Hepatic stellate cell (primary cell): Measurements from ENCODE around the gene NAPG.
"Not testable (repeated sequence)": the region's sequence is repeated elsewhere in the genome, so short reads cannot be mapped to it uniquely, and the experiment has no call there.

Experiments
- DNase-seq: peaks from one replicate; pipeline ENCODE4 v3.0.0; 2011; ENCODE audit warnings: low spot score

The NAPG gene

DNA sequence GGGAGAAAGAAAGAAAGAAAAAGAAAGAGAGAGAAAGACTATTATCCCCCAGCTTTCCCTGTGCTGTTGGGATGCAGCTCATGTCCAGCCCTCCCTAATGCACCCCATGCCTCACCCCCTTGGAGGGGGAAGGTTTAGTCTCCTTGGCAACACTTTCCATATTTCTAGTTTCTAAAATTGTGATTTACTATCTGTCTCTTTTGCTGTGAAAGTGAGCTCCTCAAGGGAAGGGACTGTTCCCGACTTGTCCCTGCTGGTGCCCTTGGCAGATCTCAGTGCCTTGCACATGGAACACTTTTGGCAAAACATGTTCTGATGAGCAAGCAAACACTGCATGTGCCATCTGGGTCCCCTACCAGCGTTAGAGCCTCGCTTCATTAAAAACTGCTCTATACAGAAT is 11.7 kb upstream of the NAPG start:
- no peak for DNase-seq

DNA sequence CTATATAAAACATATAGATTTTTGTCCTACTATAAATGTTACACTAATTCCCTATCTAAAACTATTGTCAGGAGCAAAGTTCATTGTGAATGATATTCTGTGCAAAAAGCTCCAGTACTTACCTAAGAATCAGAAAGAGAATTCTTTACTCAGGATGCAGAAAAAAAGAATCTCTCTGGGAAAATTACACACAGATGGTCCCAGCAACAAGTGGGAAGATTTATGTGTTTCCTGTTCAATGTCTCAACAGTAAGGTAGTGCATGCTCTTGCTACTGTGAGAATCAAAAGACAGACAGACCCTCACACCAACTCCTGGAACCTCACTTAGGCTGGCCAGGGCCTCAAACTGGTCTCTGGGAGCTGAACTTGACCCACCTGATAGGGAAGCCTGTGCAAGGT is 11.2 kb upstream of the NAPG start:
- no peak for DNase-seq

DNA sequence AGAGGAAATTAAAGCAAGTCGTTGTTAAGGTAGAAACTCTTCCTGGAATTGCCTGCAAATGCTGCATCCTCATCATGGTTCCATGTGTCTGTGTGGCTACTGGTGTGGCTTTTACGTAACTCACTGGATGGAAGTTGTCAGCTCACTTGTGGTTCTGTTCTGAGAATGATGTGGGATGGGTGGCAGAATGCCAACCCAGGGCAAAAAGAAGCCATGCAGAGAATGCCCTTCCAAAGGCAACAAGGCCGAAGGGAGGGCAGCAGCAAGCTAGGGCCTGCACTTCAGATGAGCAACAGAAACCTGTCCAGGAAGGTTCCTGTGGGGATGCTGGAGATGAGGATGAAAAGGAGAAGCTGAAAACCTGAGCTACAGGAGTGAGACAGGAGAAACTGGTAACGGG is 10.4 kb upstream of the NAPG start:
- DNase-seq = no peak

DNA sequence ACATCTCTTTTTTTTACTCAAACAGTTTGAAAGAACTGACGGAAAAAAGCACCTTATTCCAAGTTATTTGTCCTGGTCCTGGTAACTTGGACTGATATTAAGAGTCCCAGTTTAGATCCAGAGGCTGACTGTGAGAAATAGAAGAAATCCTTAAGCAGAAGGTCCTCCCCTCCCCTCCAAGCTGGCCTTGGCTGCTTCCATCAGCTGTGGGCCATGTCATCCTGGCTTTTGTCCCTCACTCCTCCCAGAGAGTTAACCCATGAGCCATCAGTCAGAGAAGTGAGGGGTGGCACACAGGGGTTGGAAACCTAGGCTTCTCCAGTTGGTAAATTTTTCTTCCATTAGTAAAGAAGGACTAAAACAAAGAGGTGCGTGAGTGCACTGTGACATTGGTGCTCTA is 9.7 kb upstream of the NAPG start:
- no peak for DNase-seq

DNA sequence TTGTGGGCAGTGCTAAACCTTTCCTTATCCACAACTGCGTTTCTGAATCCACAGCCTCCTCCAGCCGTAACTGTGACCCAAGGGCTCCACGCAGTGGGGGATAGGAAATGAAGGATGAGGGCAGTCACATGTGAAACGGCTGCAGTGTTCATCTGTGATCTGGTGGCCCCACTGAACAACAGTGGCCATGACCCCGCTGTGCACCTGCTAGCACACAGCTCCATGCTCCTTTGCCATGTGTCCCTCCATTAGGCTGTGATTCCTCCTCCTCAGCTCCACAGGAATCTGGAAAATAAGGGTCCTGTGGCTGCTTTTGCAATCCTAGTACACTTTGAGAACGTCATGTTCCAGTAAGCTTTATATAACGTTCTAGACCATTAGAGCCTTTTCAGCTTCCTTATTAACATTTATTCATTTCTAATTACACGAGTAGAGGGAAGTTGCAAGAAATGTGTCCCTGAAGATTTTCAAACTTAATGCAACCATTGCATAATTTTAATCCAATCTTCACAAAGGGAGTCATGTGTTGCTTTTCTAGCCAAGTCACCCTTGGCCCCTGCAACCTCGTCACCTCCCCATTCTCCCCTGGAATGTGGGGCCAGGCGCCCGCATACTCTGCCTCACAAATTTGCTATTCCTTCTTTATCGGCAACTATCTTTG is 7.1 kb upstream of the NAPG start:
- DNase-seq = peak; percentile 42

DNA sequence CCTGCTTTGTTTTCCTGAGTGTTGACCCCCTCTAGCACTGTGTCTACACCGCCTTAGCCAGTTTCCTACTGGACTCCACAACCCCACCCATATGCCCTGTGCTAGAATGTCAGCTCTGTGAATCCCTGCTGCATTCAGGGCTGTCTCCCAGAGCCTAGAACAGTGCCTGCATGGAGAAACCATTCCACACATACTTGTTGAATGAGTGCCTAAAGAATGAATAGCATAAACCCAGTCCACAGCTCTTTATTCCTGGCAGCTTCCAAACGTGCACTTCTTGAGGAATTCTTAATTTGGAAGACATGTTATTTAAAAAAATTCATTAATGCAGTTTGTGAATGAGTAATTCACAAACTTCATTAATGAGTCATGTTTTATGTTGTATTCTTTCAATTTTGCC is 6.5 kb upstream of the NAPG start:
- no peak for DNase-seq

DNA sequence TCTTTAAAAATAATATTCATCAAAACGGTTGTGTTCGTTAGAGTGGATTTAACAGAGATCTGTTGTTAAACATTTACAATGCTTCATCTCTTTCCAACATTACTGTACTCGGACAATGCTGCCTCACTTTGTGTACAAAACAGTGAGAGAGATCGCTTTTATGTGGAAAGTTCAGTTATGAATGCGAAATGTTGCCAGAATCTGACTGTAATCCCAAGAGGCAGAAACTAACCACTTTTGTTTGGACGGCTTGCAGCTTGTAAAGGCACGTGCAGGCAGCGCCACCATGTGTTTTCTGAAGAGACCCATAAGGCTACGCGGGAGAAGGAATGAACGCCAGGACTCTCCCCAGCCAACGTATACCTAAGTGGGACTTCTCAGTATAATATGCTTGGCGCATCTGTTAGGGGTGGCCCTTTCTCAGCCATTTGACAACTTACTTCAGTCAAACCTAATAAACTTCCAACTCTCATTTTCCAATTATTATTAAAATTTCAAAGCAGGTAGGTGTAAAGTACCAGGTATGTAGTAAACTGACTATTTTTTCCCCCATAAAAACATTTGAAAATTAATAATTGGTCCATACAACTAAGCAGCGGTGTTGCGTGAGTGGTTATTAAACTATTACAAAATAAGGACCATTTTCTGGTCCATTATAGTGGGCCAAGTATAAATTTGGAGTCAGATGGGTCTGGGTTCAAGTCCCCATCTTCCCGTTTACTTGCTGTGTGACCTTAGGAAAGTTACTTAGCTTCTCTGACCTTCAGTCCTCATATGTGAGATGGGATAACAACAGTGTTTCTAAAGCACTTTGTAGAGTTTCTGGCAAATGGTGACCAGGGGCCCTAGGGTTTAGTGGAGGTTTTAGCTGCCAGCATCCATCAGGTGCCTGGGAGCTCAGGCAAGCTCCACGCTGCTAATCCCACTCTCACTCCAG is 5.6 kb upstream of the NAPG start:
- peak; percentile 84 for DNase-seq

DNA sequence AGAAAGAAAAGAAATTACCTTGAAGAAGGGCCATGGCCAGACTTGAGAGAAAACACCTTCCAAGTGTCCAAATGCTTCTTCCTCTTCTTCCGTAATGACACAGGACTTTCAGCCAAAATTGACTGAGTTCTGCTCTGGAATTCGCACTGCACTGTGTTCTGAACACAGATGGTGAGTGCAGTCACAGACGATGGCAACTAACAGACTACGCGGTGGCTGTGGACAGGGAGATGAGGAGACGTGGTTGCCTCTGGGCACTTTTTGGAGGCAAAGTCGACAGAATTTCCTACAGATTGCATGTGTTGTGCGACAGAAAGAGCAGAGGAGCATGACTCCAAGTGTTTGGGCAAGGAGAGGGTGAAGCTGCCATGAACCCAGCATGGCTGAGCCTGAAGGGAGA is 4.3 kb upstream of the NAPG start:
- no peak for DNase-seq

DNA sequence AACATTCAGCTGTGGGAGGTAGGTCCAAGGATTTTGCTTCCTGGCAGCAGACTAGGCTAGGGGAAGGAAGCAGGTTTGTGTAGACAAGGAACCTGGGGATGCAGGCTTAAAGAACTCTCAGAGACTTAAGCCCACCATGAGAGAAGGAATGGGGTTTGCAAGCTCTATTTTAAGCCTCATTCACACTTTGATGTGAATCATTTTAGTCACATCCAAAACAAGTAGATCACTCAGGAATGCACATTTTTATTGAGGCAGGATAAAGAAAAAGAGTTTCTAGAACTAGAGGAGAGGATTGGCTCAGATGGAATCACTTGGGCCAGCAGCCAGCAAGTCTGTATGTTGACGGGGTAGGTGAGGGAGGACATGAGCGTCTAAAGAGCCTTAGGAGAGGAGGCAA is 3.3 kb upstream of the NAPG start:
- DNase-seq = no peak

DNA sequence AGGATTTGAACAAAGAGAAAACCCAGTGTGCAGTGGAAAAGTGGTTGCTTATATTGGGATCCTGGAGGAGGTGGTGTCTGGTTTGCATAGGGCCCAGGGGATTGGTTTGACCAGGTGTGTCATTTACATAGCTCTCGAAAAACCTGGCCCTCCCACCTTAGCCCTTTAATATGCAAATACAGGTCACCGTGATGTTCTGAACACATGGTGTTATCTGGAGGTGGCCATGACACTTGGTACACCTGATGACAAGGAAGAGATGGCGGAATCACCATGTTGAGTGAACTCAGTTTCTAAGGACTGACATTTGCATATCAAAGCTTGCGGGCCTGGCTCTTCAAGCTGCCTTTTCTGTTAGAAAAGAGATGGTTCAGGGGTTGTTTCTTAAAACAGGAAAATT is 2.3 kb upstream of the NAPG start:
- DNase-seq = no peak

DNA sequence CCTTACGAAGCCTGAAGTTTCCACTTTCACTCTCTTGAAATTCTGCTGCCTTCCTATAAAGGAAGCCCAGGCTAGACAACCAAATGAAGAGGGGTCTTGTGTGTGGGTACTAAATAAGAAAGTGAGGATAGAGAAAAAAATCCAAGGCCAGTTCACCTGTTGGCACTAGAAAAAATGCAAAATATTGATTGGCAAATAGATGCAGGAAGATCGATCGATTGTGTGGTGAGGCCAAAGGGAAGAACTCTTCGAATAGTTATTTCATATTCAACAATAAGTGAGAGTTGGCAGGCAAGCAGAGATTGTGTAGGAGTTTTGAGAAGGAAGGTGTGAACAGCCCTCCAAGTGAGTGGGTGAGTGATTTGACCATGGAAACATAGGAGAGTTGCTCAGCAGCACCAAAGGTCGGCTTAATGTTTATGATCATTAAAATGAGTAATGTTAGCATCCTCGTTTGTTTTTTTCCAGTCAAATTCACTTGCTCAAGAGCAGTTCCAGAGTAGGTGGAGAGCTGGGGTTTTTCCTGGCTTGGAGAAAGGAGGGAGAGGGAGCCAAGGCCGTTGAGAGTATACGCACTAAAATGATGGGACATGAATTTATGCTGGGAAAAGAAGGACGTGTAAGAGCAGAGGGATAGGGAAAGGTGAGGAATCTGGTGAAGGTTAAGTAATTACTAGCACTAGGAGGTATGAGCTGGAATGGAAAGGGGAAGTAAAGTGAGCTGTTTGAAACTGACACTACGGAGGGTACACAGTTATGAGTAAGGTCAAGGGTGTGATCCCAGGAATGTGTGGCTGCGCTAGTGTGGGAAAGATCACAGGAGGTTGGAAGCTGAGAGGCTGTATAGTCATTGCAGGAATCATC is 1.1 kb upstream of the NAPG start:
- no peak for DNase-seq

DNA sequence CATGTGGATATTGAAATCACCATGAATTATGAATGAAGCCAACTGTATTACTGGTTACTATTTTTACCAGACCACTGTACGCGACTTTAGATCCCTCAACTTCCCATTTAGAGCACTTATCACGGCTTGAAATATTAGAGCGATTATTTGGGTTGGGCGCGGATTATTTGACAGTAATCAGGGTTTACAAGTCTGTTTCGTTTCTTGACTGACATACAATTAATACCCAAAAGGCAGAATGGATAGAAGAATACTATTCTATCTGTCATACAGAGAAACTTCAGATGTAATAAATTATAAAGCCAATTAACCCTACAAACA is 496 bp upstream of the NAPG start:
- no peak for DNase-seq

DNA sequence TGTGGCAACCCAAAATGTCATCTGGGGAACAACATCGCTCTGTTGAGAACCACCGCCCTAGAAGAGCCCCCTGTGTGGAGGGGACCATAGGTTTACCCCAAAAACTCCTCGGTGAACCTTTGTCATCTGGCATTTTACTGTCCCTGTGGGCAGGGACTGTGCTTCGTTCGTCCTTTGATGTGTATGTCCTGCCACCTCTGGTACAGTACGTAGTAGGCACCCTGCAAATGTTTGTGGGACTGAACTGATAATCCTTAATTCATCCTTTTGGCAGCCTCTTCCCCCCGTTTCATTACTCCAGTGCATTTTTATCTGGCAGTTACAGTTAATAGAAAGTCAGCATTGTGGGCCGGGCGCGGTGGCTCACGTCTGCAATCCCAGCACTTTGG is 728 bp downstream of the NAPG start:
- no peak for DNase-seq

DNA sequence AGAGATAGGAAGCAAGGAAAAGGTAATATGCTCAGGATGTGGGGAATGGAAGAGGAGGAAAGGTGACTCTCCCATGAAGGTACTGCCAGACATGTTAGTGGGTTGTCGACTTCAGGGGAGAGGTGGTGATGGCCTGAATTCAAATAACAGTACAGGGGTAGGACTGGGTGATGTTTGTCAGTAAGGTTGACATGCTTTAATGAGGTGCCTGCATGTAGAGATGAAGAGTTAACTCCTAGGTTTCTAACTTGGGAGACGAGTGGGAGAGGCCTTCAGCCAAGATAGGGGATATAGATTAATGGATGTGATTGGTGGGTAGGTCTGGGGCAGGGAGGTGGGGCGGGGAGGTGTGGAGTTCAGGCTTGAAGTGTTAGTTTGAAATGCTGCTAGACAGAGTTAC is 2.6 kb downstream of the NAPG start:
- DNase-seq = no peak

DNA sequence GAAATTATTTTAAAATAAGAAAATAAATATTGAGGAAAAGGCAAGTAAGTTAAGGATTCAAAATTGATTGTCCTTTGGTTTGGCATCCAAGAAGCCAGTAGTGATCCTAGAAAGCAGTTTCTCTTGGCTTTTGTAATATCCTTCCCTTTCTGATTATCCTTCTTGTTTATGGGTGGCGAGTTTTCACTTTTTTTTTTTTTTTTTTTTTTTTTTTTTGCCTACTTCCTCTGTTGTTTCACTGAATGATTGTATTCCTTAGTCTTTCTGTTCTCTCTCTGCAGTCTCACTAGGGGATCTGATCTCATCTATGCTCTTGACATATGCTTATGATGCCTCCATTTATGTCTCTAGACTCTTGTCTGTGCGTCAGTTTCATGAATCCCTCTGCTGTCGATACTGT is 4.2 kb downstream of the NAPG start:
- DNase-seq = no peak

DNA sequence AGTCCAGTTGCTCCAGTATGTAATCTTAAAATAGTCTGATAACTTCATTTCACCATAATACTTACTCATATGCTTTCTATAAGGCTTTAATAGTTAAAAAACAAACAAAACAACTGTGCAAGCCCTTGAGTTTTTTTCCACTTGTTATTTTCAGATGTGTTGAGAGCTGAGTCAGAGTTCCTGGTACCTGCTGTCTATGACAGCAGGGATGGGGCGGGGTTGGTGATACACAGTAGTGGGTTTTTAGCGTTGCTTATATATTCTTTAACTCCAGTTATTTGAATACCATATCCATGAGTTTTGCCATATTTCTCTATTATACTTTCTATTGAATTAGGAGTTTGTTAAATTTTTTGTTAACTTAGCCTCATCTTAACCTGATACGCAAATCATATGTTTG is 5.0 kb downstream of the NAPG start:
- DNase-seq = no peak

DNA sequence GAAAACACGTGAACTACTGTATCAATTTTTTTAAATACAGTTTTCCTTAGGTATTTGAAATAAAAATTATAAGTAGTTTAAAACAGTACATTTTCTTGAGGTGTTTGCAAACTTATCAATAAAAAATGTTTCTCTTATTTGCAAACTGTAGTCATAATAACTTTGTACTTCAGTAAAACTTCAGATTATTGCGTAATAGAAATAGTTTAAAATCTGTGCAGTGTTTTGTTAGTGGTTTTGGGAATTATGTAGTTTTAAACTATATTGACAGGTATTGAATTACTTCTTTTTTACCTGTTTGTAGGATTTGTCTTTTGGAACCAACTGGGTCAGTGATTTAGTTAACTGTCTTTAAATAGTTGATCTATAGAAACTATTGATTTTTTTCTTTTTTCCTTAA is 7.3 kb downstream of the NAPG start:
- DNase-seq = no peak

DNA sequence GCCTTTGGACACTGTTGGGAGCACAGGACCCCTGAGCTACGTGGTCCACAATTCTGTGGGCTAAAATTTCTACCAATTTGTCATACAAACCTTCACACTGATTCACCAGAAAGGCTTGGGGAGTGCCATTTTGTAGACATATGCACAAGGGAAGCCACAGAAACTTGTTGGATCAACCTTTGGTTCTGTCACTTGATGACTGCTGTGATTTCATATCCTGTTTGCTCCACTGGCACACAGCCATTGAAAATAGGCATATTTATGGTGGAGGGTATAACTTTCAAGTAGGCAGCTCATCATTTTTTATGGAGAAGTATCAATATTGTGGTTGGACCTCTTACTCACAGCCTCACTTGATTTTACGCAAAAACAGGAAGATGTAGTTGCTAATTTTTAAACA is 10.5 kb downstream of the NAPG start:
- DNase-seq = no peak

DNA sequence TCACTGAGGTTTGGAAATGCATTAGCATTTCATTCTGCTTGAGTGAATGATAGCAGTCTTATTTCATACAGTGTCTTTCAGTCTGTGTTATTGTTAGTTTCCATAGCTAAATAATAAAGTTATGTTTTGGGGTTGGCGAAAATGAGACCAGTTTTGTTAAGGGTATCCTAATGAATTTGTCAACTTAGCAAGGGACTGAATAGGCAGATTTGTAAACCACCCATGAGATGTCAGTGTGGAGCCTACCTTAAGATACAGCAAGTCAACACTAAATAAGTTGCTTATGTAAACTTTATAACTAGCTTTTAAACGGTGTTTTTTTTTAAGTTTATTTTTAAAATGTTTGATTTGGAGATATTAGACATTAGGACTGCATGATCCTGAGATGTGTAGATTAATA is 11.9 kb downstream of the NAPG start:
- no peak for DNase-seq

DNA sequence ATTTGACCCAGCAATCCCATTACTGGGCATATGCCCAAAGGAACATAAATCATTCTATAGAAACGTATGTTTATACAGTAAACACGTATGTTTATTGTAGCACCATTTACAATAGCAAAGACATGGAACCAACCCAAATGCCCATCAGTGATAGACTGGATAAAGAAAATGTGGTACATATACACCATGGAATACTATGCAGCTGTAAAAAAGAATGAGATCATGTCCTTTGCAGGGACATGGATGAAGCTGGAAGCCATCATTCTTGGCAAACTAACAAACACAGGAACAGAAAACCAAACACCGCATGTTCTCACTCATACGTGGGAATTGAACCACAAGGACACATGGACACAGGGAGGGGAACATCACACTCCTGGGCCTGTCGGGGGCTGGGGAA is 13.3 kb downstream of the NAPG start:
- DNase-seq = not testable (repeated sequence)

DNA sequence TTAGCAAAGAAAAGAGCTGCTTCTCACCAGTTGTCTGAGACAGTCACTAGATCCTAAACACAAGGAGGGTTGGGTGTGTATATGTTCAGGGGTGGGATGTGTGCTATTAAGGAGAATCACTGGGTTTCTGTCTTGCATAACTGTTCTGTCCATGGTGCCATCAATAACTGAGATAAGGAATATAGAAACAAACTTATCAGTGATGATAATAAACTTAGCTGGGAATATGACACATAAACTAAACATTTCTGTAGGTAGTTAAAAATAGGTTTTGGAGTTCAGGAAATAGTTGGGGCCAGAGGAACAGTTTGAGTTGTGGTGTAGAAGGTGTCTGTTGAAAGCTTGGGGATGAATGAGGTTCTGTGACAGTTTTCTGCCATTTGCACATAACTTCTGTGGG is 17.4 kb downstream of the NAPG start:
- DNase-seq = no peak

DNA sequence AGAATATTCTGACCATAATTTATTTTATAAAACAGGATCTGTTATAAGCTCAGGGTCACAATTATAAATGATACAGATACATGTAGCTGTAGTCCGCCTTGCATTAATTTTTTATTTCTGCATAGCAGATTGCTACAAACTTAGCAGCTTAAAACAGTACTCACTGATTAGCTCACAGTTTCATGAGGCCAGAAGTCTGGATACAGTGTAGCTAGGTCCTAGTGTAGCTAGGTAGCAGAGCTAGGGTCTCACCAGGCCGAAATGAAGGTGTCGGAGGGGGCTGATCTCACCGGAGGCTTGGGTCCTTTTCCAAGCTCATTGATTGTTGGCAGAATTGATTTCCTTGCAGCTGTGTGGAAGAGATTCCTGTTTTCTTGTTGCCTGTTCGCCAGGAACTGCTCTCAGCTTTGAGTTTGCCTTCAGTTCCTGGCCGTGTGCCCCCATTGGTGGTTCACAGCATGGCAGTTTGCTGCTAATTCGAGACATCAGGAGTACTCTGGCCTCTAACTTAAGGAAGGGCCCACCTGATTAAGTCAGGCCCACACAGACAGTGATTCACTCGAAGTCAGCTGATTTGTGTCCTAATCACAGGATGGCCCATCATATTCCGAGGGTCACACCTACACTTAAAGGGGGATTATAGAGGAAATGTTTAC is 18.4 kb downstream of the NAPG start:
- no peak for DNase-seq
